ENCODE measurements around the gene GPC6.
A peak's percentile ranks its signal among the peaks of the same experiment; 100 is the strongest.
"Not testable (repeated sequence)": the region's sequence is repeated elsewhere in the genome, so short reads cannot be mapped to it uniquely, and the experiment has no call there.

The GPC6 gene

GRCh38 chr13:94280349-94280748 is 1053.7 kb downstream of the GPC6 start:
- DNase-seq: no peak

GRCh38 chr13:94280845-94281244 is 1054.2 kb downstream of the GPC6 start:
- DNase-seq: no peak

- DNase-seq: no peak
Observed at GRCh38 chr13:94286581-94286980, 1060.0 kb downstream of the GPC6 start.

- DNase-seq: no peak
Observed at GRCh38 chr13:94291631-94292322, 1065.2 kb downstream of the GPC6 start.

- no peak for DNase-seq
Observed at GRCh38 chr13:94292323-94292640, 1065.7 kb downstream of the GPC6 start.

- DNase-seq: no peak
Observed at GRCh38 chr13:94296471-94296870, 1069.9 kb downstream of the GPC6 start.

- no peak for DNase-seq
Observed at GRCh38 chr13:94298346-94298745, 1071.7 kb downstream of the GPC6 start.

GRCh38 chr13:94300401-94300800 is 1073.8 kb downstream of the GPC6 start:
- no peak for DNase-seq

- DNase-seq: no peak
Observed at GRCh38 chr13:94301487-94301886, 1074.9 kb downstream of the GPC6 start.

- DNase-seq: not testable (repeated sequence)
Observed at GRCh38 chr13:94302847-94303565, 1076.4 kb downstream of the GPC6 start.

- no peak for DNase-seq
Observed at GRCh38 chr13:94303644-94304174, 1077.1 kb downstream of the GPC6 start.

- no peak for DNase-seq
Observed at GRCh38 chr13:94305033-94305432, 1078.4 kb downstream of the GPC6 start.

GRCh38 chr13:94305463-94305862 is 1078.9 kb downstream of the GPC6 start:
- no peak for DNase-seq

- DNase-seq: no peak
Observed at GRCh38 chr13:94305934-94306333, 1079.3 kb downstream of the GPC6 start.

- no peak for DNase-seq
Observed at GRCh38 chr13:94308832-94309231, 1082.2 kb downstream of the GPC6 start.

- no peak for DNase-seq
Observed at GRCh38 chr13:94309576-94309975, 1083.0 kb downstream of the GPC6 start.

GRCh38 chr13:94309997-94310855 is 1083.6 kb downstream of the GPC6 start:
- DNase-seq: no peak

GRCh38 chr13:94311893-94312292 is 1085.3 kb downstream of the GPC6 start:
- DNase-seq: no peak

- DNase-seq: peak; percentile 34
Observed at GRCh38 chr13:94312511-94313216, 1086.1 kb downstream of the GPC6 start.

- no peak for DNase-seq
Observed at GRCh38 chr13:94313321-94313910, 1086.8 kb downstream of the GPC6 start.

GRCh38 chr13:94313926-94314325 is 1087.3 kb downstream of the GPC6 start:
- no peak for DNase-seq

- DNase-seq: no peak
Observed at GRCh38 chr13:94315188-94315587, 1088.6 kb downstream of the GPC6 start.

Measured in activated CD4-positive, alpha-beta T cell treated with anti-CD3 and anti-CD28 coated beads, Interleukin-2, Interleukin-6, amounts not matched to agents 100 ng/mL and 50 ng/mL, durations not matched to agents 16 hours and 8 hours (primary cell).